Activated CD4-positive, alpha-beta T cell treated with anti-CD3 and anti-CD28 coated beads for 36 hours (primary cell): Measurements from ENCODE around the gene LDB3. TPM values are rescaled to one million over a fixed set of nuclear protein-coding genes. Genes with fewer than 3 reads are reported as not detected.
"Not testable (repeated sequence)": the region's sequence is repeated elsewhere in the genome, so short reads cannot be mapped to it uniquely, and the experiment has no call there.

Source experiments
- ATAC-seq: fragments of 200-7000 bp; cut with Tn5 transposase; one replicate; pipeline ENCODE4 v1.10.0; 2021; ENCODE audit warnings: mild to moderate bottlenecking, moderate library complexity
- CTCF ChIA-PET: fragments of 350-600 bp; sonication (Branson Sonifier 250); formaldehyde crosslinking; loops from one replicate; lab custom pipeline; 2021; ENCODE audit warnings: antibody characterized with exemption; lab: Charles Lee
- POLR2A ChIA-PET: fragments of 350-600 bp; sonication (Branson Sonifier 250); formaldehyde crosslinking; loops from one replicate; lab custom pipeline; 2021; ENCODE audit warnings: antibody characterized with exemption, inconsistent platforms; lab: Charles Lee
- DNase-seq: peaks from one replicate; pipeline ENCODE4 v3.0.0-alpha.2; 2020
- H3K27ac Mint-ChIP-seq: one replicate; pipeline ENCODE4 v1.8.0; 2021; ENCODE audit warnings: mixed read lengths
- H3K27me3 Mint-ChIP-seq: one replicate; pipeline ENCODE4 v1.8.0; 2021; ENCODE audit warnings: mixed read lengths
- H3K36me3 Mint-ChIP-seq: one replicate; pipeline ENCODE4 v1.8.0; 2021; ENCODE audit warnings: low read depth, mixed read lengths
- H3K4me1 Mint-ChIP-seq: one replicate; pipeline ENCODE4 v1.8.0; 2021; ENCODE audit warnings: mixed read lengths
- H3K4me3 Mint-ChIP-seq: one replicate; pipeline ENCODE4 v1.8.0; 2021; ENCODE audit warnings: mild to moderate bottlenecking, moderate library complexity, mixed read lengths
- H3K9me3 Mint-ChIP-seq: one replicate; pipeline ENCODE4 v1.8.0; 2021; ENCODE audit warnings: low read depth, mixed read lengths
- intact Hi-C, 2 experiments: fragments of 100-400 bp; cut with DNase I in 1 of 2; cut with micrococcal nuclease in 1 of 2; formaldehyde crosslinking; loops; one replicate each; pipeline versions ENCODE4 v1.14.2 to v1.15.1; 2022 to 2024; cut with DNase I, micrococcal nuclease
- total RNA-seq, 2 experiments: library from RNA; stranded (reverse); gene quantifications; one replicate each; pipeline ENCODE4 v1.2.3, GENCODE V29; 2021

Gene LDB3
- total RNA-seq, 2 experiments from 2014 or later: 0.05 to 0.09 TPM

DNA sequence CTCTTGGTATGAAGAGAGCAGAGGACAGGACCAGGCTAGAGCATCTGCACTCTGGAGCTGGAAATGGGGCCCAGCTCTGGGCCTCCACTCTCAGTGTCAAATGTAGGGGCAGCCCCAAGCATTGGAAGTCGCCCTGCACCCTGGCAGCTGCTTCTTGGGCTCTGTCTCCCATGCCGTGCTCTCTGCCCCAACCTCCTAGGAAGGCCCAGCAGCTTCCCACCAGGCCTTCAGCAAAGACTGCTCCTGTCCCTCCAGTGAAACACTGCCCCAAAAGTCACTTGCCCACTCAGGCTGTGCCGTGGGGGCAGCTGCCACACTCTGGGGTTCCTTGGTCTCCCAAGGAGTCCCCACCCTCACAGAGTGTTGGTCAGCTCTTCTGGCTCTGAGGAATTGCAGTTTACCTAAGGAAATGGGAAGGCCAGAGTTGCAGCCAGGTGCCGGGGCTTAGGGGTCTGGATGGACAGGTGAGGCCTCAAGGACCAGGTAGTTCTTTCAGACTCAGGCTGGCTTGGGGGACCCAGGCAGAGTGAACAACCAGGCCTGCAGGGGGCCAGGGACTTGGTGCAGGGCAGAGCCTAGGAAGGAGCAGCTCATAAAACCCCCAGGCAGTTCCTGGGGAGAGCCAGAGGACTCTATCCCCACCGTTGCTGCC, 23.4 kb upstream of the LDB3 start:
- Mint-ChIP-seq H3K9me3 (peaks cover 2% of the 10 kb centered on the region), H3K4me3 (no peak overlapping the region), H3K27me3 (peaks cover 5% of the 10 kb centered on the region), H3K27ac (no peak overlapping the region), H3K4me1 (peaks cover 13% of the 10 kb centered on the region), H3K36me3 (no peaks in the 10 kb centered on the region)
- ChIA-PET POLR2A (no interaction called here), CTCF (interaction anchor here (0.5 to 1.1 kb wide), 2 partner anchors 8 to 112 kb away, joined by 3 read pairs; no protein-coding TSS in a partner anchor)
- no peak for DNase-seq
- intact Hi-C loops: loop anchor here in 1 of 2 experiments (5.0 kb wide), 1 partner anchor 248 kb away; no protein-coding TSS in a partner anchor
- ATAC-seq: peak; percentile 55

DNA sequence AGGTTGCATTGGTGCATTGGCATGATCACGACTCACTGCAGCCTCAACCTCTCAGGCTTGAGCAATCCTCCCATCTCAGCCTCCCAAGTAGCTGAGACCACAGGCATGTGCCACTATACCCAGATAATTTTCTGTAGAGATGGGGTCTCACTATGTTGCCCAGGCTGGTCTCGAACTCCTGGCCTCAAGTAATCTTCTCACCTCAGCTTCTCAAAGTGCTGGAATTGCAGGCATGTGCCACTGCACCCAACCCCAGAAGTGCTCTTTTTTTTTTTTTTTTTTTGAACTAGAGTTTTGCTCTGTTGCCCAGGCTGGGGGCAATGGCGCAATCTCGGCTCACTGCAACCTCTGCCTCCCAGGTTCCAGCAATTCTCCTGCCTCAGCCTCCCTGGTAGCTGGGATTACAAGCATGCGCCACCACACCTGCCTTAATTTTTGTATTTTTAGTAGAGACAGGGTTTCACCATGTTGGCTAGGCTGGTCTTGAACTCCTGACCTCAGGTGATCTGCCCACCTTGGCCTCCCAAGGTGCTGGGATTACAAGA, 22.6 kb upstream of the LDB3 start:
- H3K27ac Mint-ChIP-seq, H3K27me3 Mint-ChIP-seq, DNase-seq, H3K36me3 Mint-ChIP-seq, CTCF ChIA-PET, ATAC-seq, H3K9me3 Mint-ChIP-seq, intact Hi-C loops, H3K4me3 Mint-ChIP-seq, POLR2A ChIA-PET: not testable (repeated sequence)
- peaks cover 13% of the 10 kb centered on the region for H3K4me1 Mint-ChIP-seq

DNA sequence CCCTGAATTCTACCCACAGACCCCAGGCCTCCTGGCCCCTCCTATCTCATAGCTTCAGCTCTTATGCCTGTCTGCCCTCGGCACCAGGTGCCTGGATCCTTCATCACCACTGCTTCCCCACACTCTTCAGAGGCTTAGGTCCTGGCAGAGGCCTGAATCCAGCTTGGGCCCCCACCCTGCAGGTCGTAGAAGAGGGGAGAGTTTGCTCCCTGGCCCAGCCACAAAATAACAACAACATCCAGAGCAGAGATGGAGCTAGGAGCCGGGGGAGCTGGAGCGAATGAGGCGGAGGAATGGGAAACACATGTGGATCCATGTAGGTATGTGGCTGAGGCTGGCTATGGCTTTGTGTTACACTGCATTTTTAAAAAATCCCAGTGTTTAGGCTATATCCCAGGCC, 21.8 kb upstream of the LDB3 start:
- H3K27ac Mint-ChIP-seq: no peak overlapping the region
- intact Hi-C loops: no loop called here
- H3K4me3 Mint-ChIP-seq: no peak overlapping the region
- H3K27me3 Mint-ChIP-seq: peaks cover 2% of the 10 kb centered on the region
- ATAC-seq (no peak), DNase-seq (no peak)
- H3K9me3 Mint-ChIP-seq: peaks cover 2% of the 10 kb centered on the region
- ChIA-PET POLR2A (no interaction called here), CTCF (no interaction called here)
- H3K4me1 Mint-ChIP-seq: peaks cover 13% of the 10 kb centered on the region
- no peaks in the 10 kb centered on the region for H3K36me3 Mint-ChIP-seq

DNA sequence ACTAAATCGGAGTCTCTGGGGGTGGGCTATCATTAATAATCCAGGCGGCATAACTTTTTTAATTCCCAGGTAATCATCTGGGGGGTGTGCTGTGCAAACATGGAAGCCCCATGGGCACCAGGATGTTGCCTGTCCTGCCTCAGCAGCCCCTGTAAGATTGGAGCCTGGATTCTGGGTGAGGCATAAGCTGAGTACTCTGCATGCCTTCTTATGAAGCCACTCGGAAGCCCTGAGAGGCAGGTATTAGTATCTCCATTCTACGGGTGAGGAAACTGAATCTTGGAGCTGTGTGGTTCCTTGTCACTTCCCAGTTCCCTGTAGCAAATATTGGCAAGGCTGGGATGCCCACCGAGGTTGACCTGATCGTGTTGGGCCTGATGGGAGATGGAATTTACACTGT, 21.4 kb upstream of the LDB3 start:
- Mint-ChIP-seq H3K27me3 (no peaks in the 10 kb centered on the region), H3K36me3 (no peaks in the 10 kb centered on the region), H3K9me3 (no peaks in the 10 kb centered on the region), H3K4me3 (no peak overlapping the region), H3K27ac (no peak overlapping the region), H3K4me1 (peaks cover 13% of the 10 kb centered on the region)
- ChIA-PET POLR2A (no interaction called here), CTCF (no interaction called here)
- ATAC-seq (no peak), DNase-seq (no peak)
- intact Hi-C loops: no loop called here

DNA sequence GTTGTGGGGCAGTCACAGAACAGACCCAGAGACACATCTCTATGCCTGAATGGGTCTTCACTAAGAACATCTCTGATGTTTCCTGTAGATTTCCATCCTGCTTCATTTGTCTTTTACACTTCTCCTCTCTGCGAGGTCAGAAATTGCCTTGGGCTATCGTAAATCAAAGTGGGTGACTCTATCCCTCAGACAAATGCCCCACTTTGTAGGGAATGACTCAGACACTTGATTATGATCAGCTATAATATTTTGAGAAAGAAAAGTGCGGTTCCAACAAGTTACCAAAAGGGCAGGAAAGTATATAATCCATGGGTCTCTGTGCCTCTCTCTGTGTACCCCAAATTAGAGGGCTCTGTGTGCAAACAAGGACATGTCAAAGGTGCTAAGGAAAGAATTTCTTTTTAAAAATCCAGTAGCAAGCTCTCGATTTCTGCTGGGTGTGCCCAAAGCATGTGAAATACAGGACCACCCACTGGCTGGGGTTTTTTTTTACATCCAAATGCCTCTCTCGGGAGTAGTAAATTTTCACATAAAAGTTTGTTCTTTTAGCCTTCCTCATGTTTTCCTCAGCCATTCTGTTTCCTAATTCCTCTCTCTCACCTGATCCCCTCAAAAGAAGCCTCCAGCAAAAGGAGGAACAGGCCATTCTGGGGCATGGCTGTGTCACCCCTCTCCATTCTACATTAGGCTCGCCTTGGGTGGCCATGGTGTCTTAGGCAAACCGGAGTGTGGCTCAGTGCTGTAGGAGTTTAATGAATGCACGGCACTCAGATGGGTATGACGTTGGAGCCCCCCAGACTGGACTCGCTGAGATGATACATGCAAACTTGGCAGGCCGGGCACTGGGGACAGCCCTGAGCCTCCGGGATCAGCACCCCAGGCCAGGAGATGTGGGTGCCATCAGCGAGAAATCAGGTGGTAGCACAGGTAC, 20.3 kb upstream of the LDB3 start:
- H3K4me3 Mint-ChIP-seq: no peak overlapping the region
- POLR2A ChIA-PET: no interaction called here
- no peaks in the 10 kb centered on the region for H3K27me3 Mint-ChIP-seq
- no peak for ATAC-seq
- intact Hi-C loops: no loop called here
- H3K27ac Mint-ChIP-seq: no peak overlapping the region
- H3K9me3 Mint-ChIP-seq: no peaks in the 10 kb centered on the region
- CTCF ChIA-PET: no interaction called here
- DNase-seq: no peak
- no peaks in the 10 kb centered on the region for H3K36me3 Mint-ChIP-seq
- peaks cover 13% of the 10 kb centered on the region for H3K4me1 Mint-ChIP-seq

DNA sequence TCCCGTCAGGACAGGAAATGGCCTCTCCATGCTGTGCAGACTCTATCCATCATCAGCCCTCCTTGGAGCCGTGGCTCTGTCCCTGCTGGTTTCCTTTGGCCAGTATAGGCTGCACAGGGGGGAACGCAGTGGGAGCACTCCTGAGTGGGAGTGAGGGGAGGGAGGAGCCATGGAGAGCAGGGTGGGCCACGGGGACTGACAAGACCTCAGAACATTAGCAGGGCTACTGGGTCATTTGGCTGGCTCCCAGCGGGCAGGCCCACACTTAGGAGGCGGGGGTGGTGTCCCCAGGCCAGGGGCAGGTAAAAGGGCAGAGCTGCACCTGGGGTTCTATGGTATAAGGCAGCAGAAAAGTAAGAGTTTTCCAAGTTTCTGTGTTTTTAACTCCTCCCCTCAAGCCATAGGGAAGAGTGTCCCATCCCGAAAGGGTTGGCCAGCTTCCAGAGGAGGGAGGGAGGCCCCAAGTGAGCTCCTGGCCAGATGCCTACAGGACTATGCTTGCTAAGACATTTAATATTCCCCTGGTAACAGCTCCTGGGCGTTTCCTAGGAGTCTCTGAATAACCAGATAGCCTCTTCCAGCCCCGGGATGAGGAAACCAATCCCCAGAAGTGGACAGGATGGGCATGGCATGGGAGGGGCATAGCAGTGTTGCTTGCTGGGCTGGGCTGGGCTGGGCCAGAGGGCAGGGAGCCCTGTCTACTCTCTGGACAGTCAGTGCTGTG, 19.4 kb upstream of the LDB3 start:
- Mint-ChIP-seq H3K27ac (no peak overlapping the region), H3K36me3 (no peaks in the 10 kb centered on the region), H3K4me1 (peaks cover 5% of the 10 kb centered on the region), H3K4me3 (no peak overlapping the region), H3K27me3 (no peaks in the 10 kb centered on the region), H3K9me3 (no peaks in the 10 kb centered on the region)
- no peak for DNase-seq
- intact Hi-C loops: no loop called here
- ChIA-PET POLR2A (no interaction called here), CTCF (no interaction called here)
- ATAC-seq: no peak

DNA sequence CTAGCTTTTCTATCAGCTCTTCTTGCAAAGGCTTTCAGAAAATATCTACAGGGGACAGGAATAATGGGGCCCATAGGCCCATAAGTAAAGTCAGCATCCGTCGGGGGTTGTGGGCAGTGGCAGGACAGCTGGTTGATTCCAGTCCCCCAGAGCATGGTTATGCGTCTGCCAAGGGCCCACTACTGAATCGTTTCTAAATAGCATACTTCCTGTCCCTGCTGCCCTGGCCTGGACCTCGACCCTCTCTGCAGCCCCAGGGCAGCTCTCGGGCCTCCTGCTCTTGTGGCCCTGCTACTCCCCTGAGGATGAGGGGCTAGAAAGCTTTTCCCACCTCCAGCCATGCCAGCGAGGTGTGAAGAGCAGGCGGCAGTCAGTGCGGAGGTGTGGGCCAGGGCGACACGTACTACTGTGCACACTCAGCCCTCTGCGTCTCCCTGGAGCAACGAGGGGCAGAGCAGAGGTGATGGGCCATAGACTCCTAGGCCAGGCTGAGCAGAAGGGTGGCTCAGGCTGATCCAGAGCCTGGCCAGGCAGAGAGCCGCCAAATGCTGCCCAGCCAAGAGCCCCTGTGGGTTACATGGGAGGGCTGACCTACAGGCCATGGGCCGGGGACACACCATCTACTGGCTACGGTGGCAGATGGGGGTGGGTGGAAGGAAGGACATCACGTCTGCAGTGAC, 18.7 kb upstream of the LDB3 start:
- Mint-ChIP-seq H3K9me3 (no peaks in the 10 kb centered on the region), H3K36me3 (no peaks in the 10 kb centered on the region), H3K4me1 (peaks cover under 1% of the 10 kb centered on the region), H3K27me3 (no peaks in the 10 kb centered on the region), H3K4me3 (no peak overlapping the region), H3K27ac (no peak overlapping the region)
- ChIA-PET CTCF (no interaction called here), POLR2A (no interaction called here)
- ATAC-seq (no peak), DNase-seq (peak; percentile 2)
- intact Hi-C loops: no loop called here

DNA sequence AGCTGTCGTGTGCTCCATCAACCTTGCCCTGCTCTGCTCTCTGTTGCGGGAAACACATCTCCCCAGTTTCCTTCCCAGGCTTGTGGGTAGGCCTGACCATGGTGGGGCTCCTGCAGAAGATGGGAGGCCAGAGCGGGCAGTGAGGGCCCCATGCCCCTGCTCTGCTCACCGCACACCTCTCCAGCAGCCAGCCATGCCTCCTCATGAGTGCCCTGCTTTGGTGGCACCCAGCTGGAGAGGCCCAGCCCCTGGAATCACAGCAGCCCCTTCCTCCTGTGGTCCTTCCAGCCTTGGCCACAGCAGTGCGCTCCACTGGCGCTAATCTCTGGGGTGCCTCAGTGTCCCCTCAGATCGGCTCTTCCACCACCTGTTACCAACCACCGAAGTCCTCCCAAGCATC, 18.2 kb upstream of the LDB3 start:
- POLR2A ChIA-PET: no interaction called here
- Mint-ChIP-seq H3K4me3 (no peak overlapping the region), H3K27ac (no peak overlapping the region), H3K9me3 (no peaks in the 10 kb centered on the region), H3K36me3 (no peaks in the 10 kb centered on the region), H3K4me1 (no peaks in the 10 kb centered on the region), H3K27me3 (no peaks in the 10 kb centered on the region)
- no peak for ATAC-seq
- peak; percentile 2 for DNase-seq
- CTCF ChIA-PET: no interaction called here
- intact Hi-C loops: no loop called here

DNA sequence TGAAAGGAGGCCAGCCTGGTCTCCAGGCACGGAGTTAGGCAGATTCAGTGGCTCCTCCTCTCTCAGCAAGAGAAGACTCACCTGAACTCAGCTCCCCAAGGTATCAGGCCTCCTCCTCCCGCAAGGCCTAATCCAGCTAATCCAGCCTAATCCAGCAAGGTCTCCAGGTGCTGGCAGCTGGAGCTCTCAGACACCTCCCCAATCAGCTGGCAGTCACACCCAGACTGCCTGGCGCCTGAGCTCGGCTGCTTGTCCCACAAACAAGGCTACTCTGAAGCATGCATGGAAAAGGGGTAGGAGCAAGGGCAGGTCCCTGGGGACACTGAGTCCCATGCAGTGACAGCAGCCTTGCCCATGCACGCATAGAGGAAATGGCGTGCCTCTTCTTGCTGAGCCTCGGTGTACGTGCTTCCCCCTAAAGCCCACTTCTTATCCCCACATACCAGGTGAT, 17.3 kb upstream of the LDB3 start:
- ATAC-seq: no peak
- intact Hi-C loops: no loop called here
- H3K36me3 Mint-ChIP-seq: no peaks in the 10 kb centered on the region

DNA sequence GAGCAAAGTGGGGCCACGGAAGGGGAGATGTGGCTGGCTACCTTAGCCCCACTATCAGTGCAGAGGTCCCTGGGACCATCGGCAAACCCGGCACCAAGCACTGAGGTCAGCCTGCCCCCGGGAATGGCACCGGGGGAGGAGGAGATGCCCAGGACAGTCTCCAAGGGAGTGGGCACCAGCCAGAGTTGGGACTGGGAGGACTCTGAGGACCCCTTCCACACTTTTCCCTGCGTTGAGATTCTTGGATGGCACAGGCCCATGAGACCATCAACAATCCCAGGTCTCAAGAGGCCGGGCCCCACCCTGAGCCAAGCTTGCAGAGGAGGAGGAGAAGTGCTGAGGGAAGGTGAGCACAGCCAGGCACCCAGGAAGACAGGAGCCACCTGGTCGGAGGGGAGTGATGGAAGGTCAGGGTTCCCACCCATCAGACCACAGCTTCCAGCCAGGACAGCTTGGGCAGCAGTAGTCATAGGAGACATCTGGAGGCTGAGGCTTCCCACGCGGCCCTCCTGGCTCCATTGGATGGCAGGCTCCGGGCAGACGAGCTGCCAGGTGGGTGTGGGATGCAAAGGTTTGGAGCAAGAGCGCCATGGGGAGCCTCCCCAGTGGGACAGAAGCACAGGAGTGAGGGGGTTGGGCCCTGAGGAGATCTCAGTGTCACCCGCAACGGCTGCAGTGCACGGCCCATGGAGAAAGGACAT, 16.5 kb upstream of the LDB3 start:
- POLR2A ChIA-PET: interaction anchor here (0.6 kb wide), 1 partner anchor 1943 kb away, joined by 3 read pairs; no protein-coding TSS in a partner anchor
- ATAC-seq: no peak
- Mint-ChIP-seq H3K4me1 (no peaks in the 10 kb centered on the region), H3K27ac (no peak overlapping the region), H3K4me3 (no peak overlapping the region), H3K36me3 (no peaks in the 10 kb centered on the region), H3K9me3 (no peaks in the 10 kb centered on the region), H3K27me3 (no peaks in the 10 kb centered on the region)
- CTCF ChIA-PET: no interaction called here
- intact Hi-C loops: no loop called here
- peak; percentile 2 for DNase-seq

More for the DNA sequence above, 17.3 kb upstream of the LDB3 start:
- POLR2A ChIA-PET: no interaction called here
- H3K27me3 Mint-ChIP-seq: no peaks in the 10 kb centered on the region
- H3K9me3 Mint-ChIP-seq: no peaks in the 10 kb centered on the region
- H3K4me3 Mint-ChIP-seq: no peak overlapping the region
- H3K4me1 Mint-ChIP-seq: no peaks in the 10 kb centered on the region
- CTCF ChIA-PET: no interaction called here
- DNase-seq: peak; percentile 2
- H3K27ac Mint-ChIP-seq: no peak overlapping the region
